Fibroblast of mammary gland (primary cell): ENCODE measurements around the gene MAT2A.

Experiments
- DNase-seq: peaks from one replicate; pipeline ENCODE4 v3.0.0-alpha.2; 2010; ENCODE audit warnings: low read depth
- H3K4me3 ChIP-seq: 2 replicates; pipeline ENCODE4 v1.5.1; 2011; ENCODE audit warnings: low read depth, mild to moderate bottlenecking, low read length, moderate library complexity; ENCODE audit not compliant: control insufficient read depth
- TF ChIP-seq, protein P1 (sequence below): conservative IDR thresholded peaks from 2 replicates; pipeline ENCODE4 v1.5.1; 2011; ENCODE audit warnings: low read depth, low read length, inconsistent platforms; ENCODE audit not compliant: control insufficient read depth, insufficient read depth

Gene MAT2A

DNA sequence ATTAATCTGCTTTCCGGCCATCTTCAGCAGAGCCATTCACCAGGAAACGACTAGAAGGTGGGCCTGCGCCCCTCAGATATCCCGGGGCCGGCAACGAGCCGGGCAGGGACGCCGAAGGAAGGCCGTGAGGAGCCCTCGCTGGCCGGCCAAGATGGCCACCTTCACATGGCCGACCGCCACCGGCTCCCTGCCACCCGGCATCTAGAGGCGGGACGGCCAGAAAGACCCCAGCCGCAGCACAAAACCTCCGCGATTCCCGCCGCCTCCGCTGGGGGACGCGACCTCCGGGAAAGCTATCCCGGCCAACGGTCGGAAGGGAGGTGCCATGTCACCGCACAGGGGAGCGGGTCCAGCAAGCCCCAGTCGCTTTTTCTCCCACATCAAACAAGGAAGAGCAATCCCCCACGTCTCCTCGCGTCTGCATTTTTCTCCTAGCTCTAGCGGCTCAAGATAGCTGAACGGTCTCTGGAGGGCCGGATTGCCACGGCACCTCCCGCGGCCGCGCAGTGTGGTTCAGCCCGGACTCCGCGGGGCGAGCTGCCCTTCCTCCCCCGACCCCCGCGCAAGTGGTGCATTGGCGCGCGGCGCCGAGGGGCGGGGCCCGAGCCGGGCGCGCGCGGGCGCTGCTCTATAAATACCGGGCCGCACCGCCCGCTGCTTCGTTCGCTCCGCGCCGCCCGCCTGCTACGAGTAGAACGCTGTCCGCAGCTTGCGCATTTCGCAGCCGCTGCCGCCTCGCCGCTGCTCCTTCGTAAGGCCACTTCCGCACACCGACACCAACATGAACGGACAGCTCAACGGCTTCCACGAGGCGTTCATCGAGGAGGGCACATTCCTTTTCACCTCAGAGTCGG lies at the start of gene MAT2A:
Gene MAT2A, plus strand, starts transcription at position 662 of the 854 bp plus-strand sequence. Its CDS starts 120 bp downstream, at position 782.
- DNase-seq: peak; percentile 89
- TF ChIP-seq, protein P1, sequence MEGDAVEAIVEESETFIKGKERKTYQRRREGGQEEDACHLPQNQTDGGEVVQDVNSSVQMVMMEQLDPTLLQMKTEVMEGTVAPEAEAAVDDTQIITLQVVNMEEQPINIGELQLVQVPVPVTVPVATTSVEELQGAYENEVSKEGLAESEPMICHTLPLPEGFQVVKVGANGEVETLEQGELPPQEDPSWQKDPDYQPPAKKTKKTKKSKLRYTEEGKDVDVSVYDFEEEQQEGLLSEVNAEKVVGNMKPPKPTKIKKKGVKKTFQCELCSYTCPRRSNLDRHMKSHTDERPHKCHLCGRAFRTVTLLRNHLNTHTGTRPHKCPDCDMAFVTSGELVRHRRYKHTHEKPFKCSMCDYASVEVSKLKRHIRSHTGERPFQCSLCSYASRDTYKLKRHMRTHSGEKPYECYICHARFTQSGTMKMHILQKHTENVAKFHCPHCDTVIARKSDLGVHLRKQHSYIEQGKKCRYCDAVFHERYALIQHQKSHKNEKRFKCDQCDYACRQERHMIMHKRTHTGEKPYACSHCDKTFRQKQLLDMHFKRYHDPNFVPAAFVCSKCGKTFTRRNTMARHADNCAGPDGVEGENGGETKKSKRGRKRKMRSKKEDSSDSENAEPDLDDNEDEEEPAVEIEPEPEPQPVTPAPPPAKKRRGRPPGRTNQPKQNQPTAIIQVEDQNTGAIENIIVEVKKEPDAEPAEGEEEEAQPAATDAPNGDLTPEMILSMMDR: peak; percentile 59
- peak within 1 kb of the TSS; percentile 86 for H3K4me3 ChIP-seq

DNA sequence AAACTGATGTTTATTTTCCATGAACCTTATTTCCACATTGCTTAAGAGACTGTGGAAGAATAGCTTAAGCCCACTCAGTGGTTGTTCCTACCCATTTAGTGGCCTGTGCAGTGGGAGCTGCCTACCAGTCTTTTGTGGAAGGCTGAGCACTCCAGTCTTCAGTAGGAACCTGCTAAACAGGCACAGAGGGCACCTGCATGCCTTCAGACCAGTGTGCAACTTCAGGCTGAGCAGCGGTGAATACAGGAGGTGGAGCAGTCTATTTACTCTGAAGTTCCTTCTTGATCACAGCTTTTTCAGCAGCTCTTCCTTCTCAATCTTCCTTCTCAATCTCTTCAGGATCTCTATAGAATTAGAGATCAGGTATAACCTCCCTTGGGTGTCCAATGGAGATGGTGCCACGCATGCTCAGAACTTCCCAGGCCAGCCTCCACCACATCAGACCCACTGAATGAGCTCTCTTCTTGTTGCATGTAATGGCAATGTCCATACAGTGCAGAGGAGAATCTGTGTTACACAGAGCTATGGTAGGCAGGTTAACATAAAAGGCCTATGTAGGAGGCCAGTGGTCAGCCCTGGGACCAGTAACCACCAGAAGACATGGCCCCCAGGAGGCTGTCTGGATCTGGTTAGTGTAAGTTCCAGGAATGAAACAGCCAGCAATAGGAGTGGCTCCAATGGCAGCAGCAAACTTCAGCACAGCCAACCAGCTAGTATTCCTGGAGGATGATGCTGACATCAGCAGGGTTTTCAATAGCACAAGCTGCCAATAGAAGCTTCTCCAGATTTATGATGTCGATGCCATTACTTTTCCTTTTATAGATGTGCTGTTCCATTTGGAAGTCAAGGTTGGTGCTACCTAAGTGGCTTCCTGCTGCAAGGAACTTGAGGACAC lies 47.9 kb upstream of the MAT2A start:
- TF ChIP-seq, protein P1: no peak
- no peak overlapping the region for H3K4me3 ChIP-seq
- DNase-seq: peak; percentile 12

DNA sequence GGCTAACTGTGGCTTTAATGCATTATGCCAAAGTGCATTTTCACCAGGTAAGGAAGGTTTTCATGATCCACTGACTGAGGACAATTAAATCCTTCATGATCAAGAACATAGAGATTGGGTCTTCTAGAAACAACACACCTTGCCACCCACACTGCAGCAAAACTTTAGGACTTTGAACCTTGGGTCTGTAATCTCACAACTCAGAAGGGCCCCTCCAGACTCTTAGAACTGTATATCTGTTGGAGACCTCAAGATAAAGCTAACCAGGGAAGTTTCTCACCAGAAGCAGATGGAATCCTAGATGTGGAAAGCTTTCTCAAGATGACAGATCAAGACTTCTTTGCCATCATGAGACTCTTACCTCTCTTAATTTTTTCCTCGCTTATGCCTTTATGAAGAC lies 42.5 kb upstream of the MAT2A start:
- H3K4me3 ChIP-seq: no peak overlapping the region
- TF ChIP-seq, protein P1: no peak
- no peak for DNase-seq

DNA sequence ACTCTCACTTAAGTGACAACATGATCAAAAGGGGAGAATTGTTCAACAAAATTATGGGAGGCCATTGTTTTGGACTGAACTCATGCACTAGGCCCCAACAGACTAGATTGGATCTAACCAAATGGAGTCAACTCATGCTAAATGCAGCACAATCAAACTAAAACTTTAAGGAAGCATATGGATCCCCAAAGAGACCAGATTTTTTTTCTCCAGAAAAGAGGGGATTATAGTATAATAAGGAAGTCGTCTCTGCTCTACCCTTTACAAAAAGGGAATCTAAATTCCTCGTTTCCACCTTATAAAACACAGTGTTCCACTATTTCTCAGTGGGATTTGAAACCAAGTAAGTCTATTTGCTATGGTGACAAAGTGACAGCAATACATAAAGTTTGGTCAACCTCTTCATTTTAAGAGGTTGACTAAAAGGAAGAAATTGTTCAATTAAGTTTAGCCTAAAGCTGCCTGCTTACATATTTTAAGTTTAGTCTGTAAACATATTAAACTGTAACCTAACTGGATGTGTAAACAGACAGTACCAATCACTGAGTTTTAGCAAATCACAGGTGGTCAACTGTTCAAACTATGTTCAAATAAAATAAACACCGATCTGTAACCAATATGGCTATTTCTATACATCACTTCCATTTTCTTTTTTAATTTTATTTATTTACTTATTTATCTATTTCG lies 40.9 kb upstream of the MAT2A start:
- H3K4me3 ChIP-seq: no peak overlapping the region
- TF ChIP-seq, protein P1: no peak
- no peak for DNase-seq

DNA sequence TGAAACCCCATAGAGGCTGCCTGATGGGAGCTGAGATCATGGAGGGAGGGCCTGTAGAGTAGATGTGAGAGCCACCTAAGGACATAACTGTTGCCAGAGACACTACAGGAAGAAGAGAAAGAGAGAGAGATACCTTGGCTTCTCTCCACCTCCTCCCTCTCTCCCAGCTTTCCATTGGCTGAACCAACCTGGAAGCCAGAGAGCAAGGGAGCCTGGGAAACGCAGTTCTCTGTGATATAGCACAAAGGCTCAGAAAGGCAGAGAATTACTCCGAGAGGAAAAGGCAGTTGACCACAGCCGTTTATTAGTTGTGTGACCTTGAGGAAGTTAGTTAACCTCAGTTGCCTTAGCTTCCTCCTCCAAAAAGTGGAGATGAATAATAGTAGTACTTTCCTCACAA lies 37.7 kb upstream of the MAT2A start:
- TF ChIP-seq, protein P1: no peak
- peak; percentile 21 for DNase-seq
- no peak overlapping the region for H3K4me3 ChIP-seq

DNA sequence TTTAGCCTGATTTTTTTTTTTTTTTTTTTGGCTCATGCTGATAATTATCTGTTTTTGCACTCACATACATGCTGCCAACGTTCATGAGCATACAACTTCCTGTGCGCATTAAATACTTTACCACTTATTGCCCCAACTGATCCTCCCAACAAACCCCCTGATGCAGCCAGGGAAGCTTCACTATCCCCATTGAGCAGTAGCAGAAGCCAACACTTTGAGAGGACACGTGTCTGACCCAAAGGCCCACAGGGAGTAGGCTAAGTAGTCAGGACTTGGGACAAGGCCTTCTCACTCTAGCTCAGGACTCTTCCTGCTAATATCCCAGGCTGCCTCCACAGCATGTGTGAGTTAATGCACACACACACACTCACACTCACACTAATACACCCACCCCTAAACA lies 36.2 kb upstream of the MAT2A start:
- TF ChIP-seq, protein P1: no peak
- no peak for DNase-seq
- no peak overlapping the region for H3K4me3 ChIP-seq
